Endodermal cell (in vitro differentiated cells): ENCODE measurements around the gene AHDC1. TPM values are rescaled to one million over a fixed set of nuclear protein-coding genes. Genes with fewer than 3 reads are reported as not detected.

Source experiments
- DNase-seq: peaks from one replicate; pipeline ENCODE4 v3.0.0-alpha.2; 2017
- H3K27ac ChIP-seq: 2 replicates; pipeline ENCODE4 v1.5.1; 2013; ENCODE audit warnings: mild to moderate bottlenecking, low read depth, low read length, moderate library complexity
- H3K27me3 ChIP-seq: 2 replicates; pipeline ENCODE4 v1.6.1; 2013; ENCODE audit warnings: mild to moderate bottlenecking, low read length, moderate library complexity; ENCODE audit not compliant: insufficient read depth, control insufficient read depth, poor library complexity, severe bottlenecking
- H3K36me3 ChIP-seq: 2 replicates; pipeline ENCODE4 v1.7.0; 2013; ENCODE audit warnings: mild to moderate bottlenecking, low read length, moderate library complexity; ENCODE audit not compliant: control insufficient read depth, insufficient read depth
- H3K4me1 ChIP-seq: one replicate; pipeline ENCODE4 v1.7.0; 2013; ENCODE audit warnings: low read length; ENCODE audit not compliant: control insufficient read depth, insufficient read depth
- H3K4me3 ChIP-seq: 2 replicates; pipeline ENCODE4 v1.5.1; 2013; ENCODE audit warnings: mild to moderate bottlenecking, low read length, moderate library complexity
- H3K9ac ChIP-seq: 2 replicates; pipeline ENCODE4 v1.6.1; 2013; ENCODE audit warnings: mild to moderate bottlenecking, low read length, moderate library complexity; ENCODE audit not compliant: poor library complexity, severe bottlenecking; ENCODE audit errors: extremely low read depth
- H3K9me3 ChIP-seq: 2 replicates; pipeline ENCODE4 v1.6.1; 2013; ENCODE audit warnings: mild to moderate bottlenecking, low read length, moderate library complexity; ENCODE audit not compliant: control insufficient read depth
- H3K27ac Mint-ChIP-seq: 2 replicates; pipeline ENCODE4 v1.8.0; 2020; ENCODE audit warnings: mixed read lengths
- H3K27me3 Mint-ChIP-seq: 2 replicates; pipeline ENCODE4 v1.8.0; 2021; ENCODE audit warnings: mild to moderate bottlenecking, mixed read lengths; ENCODE audit not compliant: insufficient read depth
- H3K36me3 Mint-ChIP-seq: 2 replicates; pipeline ENCODE4 v1.8.0; 2020; ENCODE audit warnings: low read depth, mixed read lengths
- H3K4me1 Mint-ChIP-seq: 2 replicates; pipeline ENCODE4 v1.8.0; 2020; ENCODE audit warnings: mixed read lengths
- H3K4me3 Mint-ChIP-seq: 2 replicates; pipeline ENCODE4 v1.8.0; 2020; ENCODE audit warnings: mild to moderate bottlenecking, moderate library complexity, mixed read lengths
- H3K9me3 Mint-ChIP-seq: 2 replicates; pipeline ENCODE4 v1.8.0; 2020; ENCODE audit warnings: mild to moderate bottlenecking, mixed read lengths
- WGBS, 2 experiments: methylation state at CpG; one replicate each; pipeline versions ENCODE4 v1.1.5 to v1.1.7; 2013; ENCODE audit warnings: missing lambda C conversion rate in 2 of 2, mixed read lengths in 1 of 2; ENCODE audit not compliant: insufficient coverage in 1 of 2, insufficient read length in 1 of 2; 5-methylcytosine and 5-hydroxymethylcytosine counted together
- total RNA-seq, 2 donors: library from RNA; stranded (reverse); fragmentation: NEBNext Ultra II Directional in 1 of 2; extraction: Animal tissue kit (Norgen Biotek cat#: 25700) in 1 of 2; gene quantifications; 2 replicates in 1 of 2; 3 replicates in 1 of 2; pipeline ENCODE4 v1.2.1, GENCODE V29; 2021
- TF ChIP-seq, protein P1 (sequence below): fragments of 200-600 bp; sonication (generic); conservative IDR thresholded peaks from 2 replicates; pipeline ENCODE4 v1.5.0; 2021; ENCODE audit warnings: antibody characterized with exemption, mild to moderate bottlenecking

AHDC1 gene
- total RNA-seq, 2 donors from 2014 or later: 39.3 to 41.2 TPM

DNA sequence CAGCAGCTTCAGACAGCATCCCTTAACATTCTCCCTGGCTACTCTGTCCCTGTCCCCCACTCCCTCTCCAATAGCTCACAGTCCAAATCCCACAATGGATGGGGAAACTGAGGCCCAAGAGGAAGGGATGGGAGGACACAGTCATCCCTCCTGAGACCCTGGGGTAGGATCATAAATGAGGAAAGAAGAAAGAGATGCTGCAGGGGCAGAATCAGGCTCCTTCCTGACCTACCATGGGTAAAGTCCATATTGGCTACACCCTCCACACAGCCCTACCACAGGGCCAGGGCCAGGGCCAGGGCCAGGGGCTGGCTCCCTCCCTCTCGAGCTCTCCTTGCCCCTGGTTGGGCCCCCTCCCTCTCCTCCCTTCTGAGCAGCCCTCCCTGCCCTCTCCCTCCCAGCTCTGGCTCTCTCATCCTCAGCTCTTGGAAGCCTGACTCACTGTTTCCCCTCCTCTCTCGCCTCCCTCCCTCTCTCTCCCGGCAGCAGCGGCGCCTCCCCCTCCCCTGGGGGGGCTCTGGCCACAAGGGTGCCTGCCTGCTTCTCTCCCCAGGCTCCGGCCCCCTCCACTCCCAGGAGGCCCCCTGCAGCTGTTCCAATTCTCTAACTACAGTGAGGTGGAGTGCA is 4.9 kb downstream of the AHDC1 start:
- Mint-ChIP-seq H3K4me1 (peaks cover 42% of the 10 kb centered on the region), H3K36me3 (no peaks in the 10 kb centered on the region), H3K27ac (peak overlapping the region; percentile 64), H3K27me3 (no peaks in the 10 kb centered on the region), H3K4me3 (no peak overlapping the region), H3K9me3 (no peaks in the 10 kb centered on the region)
- TF ChIP-seq, protein P1, sequence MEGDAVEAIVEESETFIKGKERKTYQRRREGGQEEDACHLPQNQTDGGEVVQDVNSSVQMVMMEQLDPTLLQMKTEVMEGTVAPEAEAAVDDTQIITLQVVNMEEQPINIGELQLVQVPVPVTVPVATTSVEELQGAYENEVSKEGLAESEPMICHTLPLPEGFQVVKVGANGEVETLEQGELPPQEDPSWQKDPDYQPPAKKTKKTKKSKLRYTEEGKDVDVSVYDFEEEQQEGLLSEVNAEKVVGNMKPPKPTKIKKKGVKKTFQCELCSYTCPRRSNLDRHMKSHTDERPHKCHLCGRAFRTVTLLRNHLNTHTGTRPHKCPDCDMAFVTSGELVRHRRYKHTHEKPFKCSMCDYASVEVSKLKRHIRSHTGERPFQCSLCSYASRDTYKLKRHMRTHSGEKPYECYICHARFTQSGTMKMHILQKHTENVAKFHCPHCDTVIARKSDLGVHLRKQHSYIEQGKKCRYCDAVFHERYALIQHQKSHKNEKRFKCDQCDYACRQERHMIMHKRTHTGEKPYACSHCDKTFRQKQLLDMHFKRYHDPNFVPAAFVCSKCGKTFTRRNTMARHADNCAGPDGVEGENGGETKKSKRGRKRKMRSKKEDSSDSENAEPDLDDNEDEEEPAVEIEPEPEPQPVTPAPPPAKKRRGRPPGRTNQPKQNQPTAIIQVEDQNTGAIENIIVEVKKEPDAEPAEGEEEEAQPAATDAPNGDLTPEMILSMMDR: no peak
- peaks cover 23% of the 10 kb centered on the region for H3K4me1 ChIP-seq
- no peak overlapping the region for H3K4me3 ChIP-seq
- WGBS, 2 experiments: 20 to 30% methylated on average over 1 to 6 of the region's 6 CpGs
- no peaks in the 10 kb centered on the region for H3K36me3 ChIP-seq
- peak; percentile 75 for DNase-seq
- H3K9me3 ChIP-seq: no peaks in the 10 kb centered on the region
- H3K9ac ChIP-seq: no peak overlapping the region
- no peak overlapping the region for H3K27ac ChIP-seq
- no peaks in the 10 kb centered on the region for H3K27me3 ChIP-seq

DNA sequence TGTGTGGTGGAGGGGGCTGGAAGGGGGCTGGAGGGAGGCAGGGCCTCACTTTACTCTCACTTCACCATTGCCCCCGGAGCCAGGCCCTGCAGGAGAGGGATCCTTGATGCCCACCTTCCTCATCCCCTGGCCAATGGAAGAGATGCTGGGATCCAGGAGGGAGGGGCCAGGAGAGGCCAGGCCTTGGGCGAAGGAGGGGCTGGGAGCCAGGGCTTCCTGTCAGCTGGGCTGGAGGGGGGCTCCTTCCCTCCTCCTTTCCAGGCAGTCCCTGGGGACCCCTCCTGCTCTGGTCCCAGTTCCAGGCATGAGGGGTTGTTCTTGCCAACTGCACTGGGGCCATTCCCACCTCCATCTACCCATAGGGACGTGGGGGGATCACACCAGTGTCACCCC is 5.7 kb downstream of the AHDC1 start:
- Histone ChIP-seq H3K27ac (no peak overlapping the region), H3K9me3 (no peaks in the 10 kb centered on the region), H3K27me3 (no peaks in the 10 kb centered on the region), H3K36me3 (no peaks in the 10 kb centered on the region), H3K4me3 (no peak overlapping the region), H3K4me1 (peaks cover 30% of the 10 kb centered on the region), H3K9ac (no peak overlapping the region)
- Mint-ChIP-seq H3K27ac (no peak overlapping the region), H3K27me3 (no peaks in the 10 kb centered on the region), H3K36me3 (no peaks in the 10 kb centered on the region), H3K4me1 (peaks cover 49% of the 10 kb centered on the region), H3K4me3 (no peak overlapping the region), H3K9me3 (no peaks in the 10 kb centered on the region)
- TF ChIP-seq, protein P1: no peak
- DNase-seq: peak; percentile 84
- 80 to 100% methylated on average over 1 to 2 of the region's 3 CpGs for WGBS, 2 experiments

DNA sequence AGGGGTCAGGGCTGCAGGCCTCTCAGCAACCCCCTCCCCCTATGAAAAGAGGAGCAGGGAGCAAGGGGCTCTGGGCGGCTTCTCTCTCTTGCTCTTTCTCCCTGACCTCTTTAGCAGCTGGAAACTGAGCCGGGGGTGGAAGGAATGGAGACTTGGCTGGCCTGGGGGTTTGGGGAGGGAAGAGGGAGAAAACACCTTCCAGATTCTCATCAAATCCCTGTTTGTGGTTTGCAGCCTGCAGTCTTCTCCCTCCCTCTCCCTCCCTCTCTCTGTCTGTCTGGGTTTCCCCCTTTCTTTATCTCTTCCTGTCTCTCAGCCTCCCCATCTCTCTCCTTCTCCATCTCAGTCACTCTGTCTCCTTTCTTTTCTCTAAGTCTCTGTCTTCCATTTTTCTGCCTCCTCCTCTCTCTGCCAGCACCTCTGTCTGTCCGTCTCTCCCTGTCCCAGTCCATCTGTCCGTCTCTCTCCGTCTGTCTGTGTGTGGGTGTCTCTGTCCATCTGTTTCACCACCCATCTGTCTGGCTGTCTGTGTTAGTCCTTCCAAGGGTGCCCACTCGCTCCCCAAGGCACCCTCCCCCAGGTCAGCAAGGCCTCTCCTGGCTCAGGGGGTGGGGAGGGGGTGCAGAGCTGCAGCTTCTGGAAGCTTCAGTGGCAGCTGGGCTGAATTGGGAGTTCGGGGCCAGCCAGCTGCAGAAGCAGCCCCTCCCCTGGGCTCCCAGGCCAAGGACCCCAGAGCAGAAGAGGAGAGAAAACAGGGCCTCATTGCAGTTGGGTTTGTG is 6.2 kb downstream of the AHDC1 start:
- Histone ChIP-seq H3K27ac (peak overlapping the region; percentile 40), H3K9me3 (no peaks in the 10 kb centered on the region), H3K36me3 (no peaks in the 10 kb centered on the region), H3K4me3 (no peak overlapping the region), H3K9ac (no peak overlapping the region), H3K27me3 (no peaks in the 10 kb centered on the region), H3K4me1 (peaks cover 34% of the 10 kb centered on the region)
- H3K4me3 Mint-ChIP-seq: no peak overlapping the region
- no peaks in the 10 kb centered on the region for H3K9me3 Mint-ChIP-seq
- H3K36me3 Mint-ChIP-seq: no peaks in the 10 kb centered on the region
- peaks cover 52% of the 10 kb centered on the region for H3K4me1 Mint-ChIP-seq
- no peaks in the 10 kb centered on the region for H3K27me3 Mint-ChIP-seq
- TF ChIP-seq, protein P1: no peak
- no peak overlapping the region for H3K27ac Mint-ChIP-seq
- DNase-seq: no peak
- WGBS, 2 experiments: 80 to 82% methylated on average over 2 to 6 of the region's 7 CpGs
